Adrenal gland (tissue), 12 donors: ENCODE results near the gene D2HGDH. TPM values are rescaled to one million over a fixed set of nuclear protein-coding genes. Genes with fewer than 3 reads are reported as not detected.
A peak's percentile ranks its signal among the peaks of the same experiment; 100 is the strongest.

Source experiments
- DNase-seq, 7 donors: peaks; one replicate each; pipeline ENCODE4 v3.0.0-alpha.2; 2019 to 2020
- H3K27ac ChIP-seq, 5 donors: fragments of 200-600 bp; sonication (generic) in 4 of 5; 1 replicate in 3 of 5; 2 replicates in 2 of 5; pipeline versions ENCODE4 v1.5.1 to v1.8.0; 2016 to 2020; ENCODE audit warnings: mild to moderate bottlenecking in 1 of 5
- H3K27me3 ChIP-seq: fragments of 200-600 bp; 2 replicates; pipeline ENCODE4 v1.8.0; 2021
- H3K36me3 ChIP-seq, 2 donors: fragments of 200-600 bp; replicated peaks in 1 of 2; 1 replicate in 1 of 2; 2 replicates in 1 of 2; pipeline versions ENCODE4 v1.5.1 to v1.8.0; 2018 to 2022
- H3K4me1 ChIP-seq, 2 donors: fragments of 200-600 bp; replicated peaks in 1 of 2; 1 replicate in 1 of 2; 2 replicates in 1 of 2; pipeline versions ENCODE4 v1.5.1 to v1.8.0; 2018 to 2021
- H3K4me3 ChIP-seq, 4 donors: fragments of 200-600 bp; sonication (generic) in 3 of 4; one replicate each; pipeline ENCODE4 v1.5.1; 2016 to 2018
- H3K9me3 ChIP-seq, 3 donors: fragments of 200-600 bp; sonication (generic) in 1 of 3; replicated peaks in 1 of 3; 1 replicate in 2 of 3; 2 replicates in 1 of 3; pipeline versions ENCODE4 v1.5.1 to v1.8.0; 2016 to 2021
- POLR2A ChIP-seq, 2 donors: fragments of 450-650 bp; IDR thresholded peaks; one replicate each; pipeline ENCODE4 v1.6.1; 2017; ENCODE audit warnings: antibody characterized with exemption in 2 of 2, mild to moderate bottlenecking in 2 of 2, moderate library complexity in 1 of 2
- WGBS, 4 donors: extraction: QIAGEN DNeasy Blood & Tissue Kit in 2 of 4; methylation state at CpG; one replicate each; pipeline versions ENCODE4 v1.1.5 to v1.1.7; 2013 to 2017; 5-methylcytosine and 5-hydroxymethylcytosine counted together
- intact Hi-C, 2 donors: fragments of 100-400 bp; cut with DNase I; formaldehyde crosslinking; loops; one replicate each; pipeline versions ENCODE4 v1.14.1 to v1.15.0; 2022 to 2023
- polyA plus RNA-seq, 3 donors: library from polyadenylated mRNA; stranded (reverse); fragments of 200-250 nt in 2 of 3; fragments of 350-450 nt in 1 of 3; fragmentation: Illumina TruSeq in 1 of 3; extraction: RNeasy Lipid Tissue Mini Kit (QIAGEN cat#74804) in 1 of 3; gene quantifications; one replicate each; pipeline ENCODE4 v1.2.3, GENCODE V29; 2013 to 2014
- total RNA-seq, 9 donors: library from RNA; depleted of rRNA in 4 of 9; stranded (reverse); fragments of >200 nt in 4 of 9; fragments of 120-200 nt in 1 of 9; fragmentation: NEBNext Ultra II Directional in 1 of 9; extraction: Animal tissue kit (Norgen Biotek cat#: 25700) in 1 of 9; gene quantifications; one replicate each; pipeline versions ENCODE4 v1.1.0 to v1.2.4, GENCODE V29; 2013 to 2023
- TF ChIP-seq, protein P1 (sequence below), 6 experiments: fragments of 450-650 bp in 4 of 6; fragments of 200-600 bp in 2 of 6; sonication (generic) in 1 of 6; IDR thresholded peaks; 1 replicate in 5 of 6; 2 replicates in 1 of 6; pipeline versions ENCODE4 v1.5.1 to v1.8.0; 2016 to 2021; ENCODE audit warnings: antibody characterized with exemption in 6 of 6, mild to moderate bottlenecking in 2 of 6, moderate library complexity in 1 of 6
- donor health status: healthy with polysubstance abuse.
- donor health status: Bipolar disorder and iron deficiency.
- donor health status: DM: yes; HTN: yes; CAD: no.
- donor health status: DM: no; HTN: no; CAD: no.
- donor health status: DM: no; HTN: no; CAD: no.
- donor health status: DM: yes; HTN: yes; CAD: no.

Gene D2HGDH
- total and polyA plus RNA-seq, 12 donors, result 4.3 to 131 (median 38.1) TPM

DNA sequence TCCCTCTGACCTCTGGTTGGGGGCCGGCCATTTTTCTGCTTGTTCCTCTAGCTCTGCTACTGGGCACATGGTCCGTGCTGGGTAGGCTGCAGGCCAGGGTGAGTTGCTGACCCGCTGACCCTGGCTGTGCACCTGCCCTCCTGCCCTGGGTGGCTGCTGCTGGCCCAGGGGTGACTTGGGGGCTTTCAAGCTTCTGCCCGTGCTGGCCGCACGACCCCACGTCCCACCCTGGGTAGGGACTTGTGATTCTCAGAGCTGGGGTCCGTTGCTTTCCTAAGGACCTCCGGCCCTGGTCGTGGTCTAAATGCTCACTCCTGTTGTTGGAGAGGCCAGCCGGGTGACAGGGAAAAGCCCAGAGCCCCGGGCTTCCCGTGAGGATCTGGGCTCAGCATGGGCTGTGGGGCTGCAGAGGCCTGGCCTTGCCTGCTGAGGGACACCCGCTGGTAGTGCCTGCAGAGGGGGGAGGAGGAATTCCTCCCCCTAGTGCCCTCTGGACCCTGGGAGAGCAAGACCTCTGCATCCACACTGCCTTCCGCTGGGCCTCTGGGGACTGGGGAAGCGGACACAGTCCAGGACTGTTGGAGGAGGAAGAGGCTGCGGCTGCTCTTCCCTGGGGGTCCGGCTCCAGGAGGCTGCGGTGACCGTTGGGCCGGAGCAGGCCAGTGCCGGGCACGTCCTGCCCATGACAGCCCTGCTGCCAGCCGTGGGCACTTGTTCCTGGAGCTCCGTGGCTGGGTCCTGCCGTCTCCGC lies 35.9 kb downstream of the D2HGDH start:
- no peaks in the 10 kb centered on the region for H3K36me3 ChIP-seq
- 49 to 62% (median 58%) methylated on average over 6 to 27 of the region's 27 CpGs for WGBS, 4 donors
- peaks cover 9% of the 10 kb centered on the region for H3K27me3 ChIP-seq
- no peak overlapping the region for H3K4me3 ChIP-seq
- DNase-seq, result peak in 1 of 7 donors; percentile 46
- intact Hi-C loops, result no loop called here
- H3K4me1 ChIP-seq, result no peaks in the 10 kb centered on the region
- no peaks in the 10 kb centered on the region for H3K9me3 ChIP-seq
- TF ChIP-seq, protein P1, sequence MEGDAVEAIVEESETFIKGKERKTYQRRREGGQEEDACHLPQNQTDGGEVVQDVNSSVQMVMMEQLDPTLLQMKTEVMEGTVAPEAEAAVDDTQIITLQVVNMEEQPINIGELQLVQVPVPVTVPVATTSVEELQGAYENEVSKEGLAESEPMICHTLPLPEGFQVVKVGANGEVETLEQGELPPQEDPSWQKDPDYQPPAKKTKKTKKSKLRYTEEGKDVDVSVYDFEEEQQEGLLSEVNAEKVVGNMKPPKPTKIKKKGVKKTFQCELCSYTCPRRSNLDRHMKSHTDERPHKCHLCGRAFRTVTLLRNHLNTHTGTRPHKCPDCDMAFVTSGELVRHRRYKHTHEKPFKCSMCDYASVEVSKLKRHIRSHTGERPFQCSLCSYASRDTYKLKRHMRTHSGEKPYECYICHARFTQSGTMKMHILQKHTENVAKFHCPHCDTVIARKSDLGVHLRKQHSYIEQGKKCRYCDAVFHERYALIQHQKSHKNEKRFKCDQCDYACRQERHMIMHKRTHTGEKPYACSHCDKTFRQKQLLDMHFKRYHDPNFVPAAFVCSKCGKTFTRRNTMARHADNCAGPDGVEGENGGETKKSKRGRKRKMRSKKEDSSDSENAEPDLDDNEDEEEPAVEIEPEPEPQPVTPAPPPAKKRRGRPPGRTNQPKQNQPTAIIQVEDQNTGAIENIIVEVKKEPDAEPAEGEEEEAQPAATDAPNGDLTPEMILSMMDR (IDR thresholded peaks at IDR 0.05), result no peak
- no peak for TF ChIP-seq POLR2A (IDR thresholded peaks at IDR 0.05)
- H3K27ac ChIP-seq, result peak overlapping the region in 1 of 5 donors; percentile 66

DNA sequence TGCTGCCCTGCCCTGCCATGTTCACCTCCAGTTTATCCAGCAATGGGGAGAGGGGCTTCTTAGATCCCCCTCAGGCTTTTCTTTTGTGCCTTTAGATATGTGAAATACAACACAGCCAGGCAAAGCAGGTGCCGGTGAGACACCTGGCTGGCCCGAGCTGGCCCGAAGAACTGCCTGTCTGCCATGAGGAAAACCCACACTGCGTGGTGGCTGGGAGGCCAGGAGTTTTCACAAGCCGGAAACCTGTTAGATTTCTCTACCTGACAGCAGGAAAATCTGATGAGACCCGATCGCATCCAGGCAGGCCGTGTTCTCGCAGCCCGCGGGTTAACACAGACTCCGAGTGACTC lies 36.5 kb downstream of the D2HGDH start:
- intact Hi-C loops, result no loop called here
- Histone ChIP-seq H3K36me3 (no peaks in the 10 kb centered on the region), H3K9me3 (no peaks in the 10 kb centered on the region), H3K4me3 (no peak overlapping the region), H3K27ac (peak overlapping the region in 1 of 5 donors; percentile 66), H3K4me1 (no peaks in the 10 kb centered on the region), H3K27me3 (peaks cover 15% of the 10 kb centered on the region)
- peak in 1 of 7 donors; percentile 46 for DNase-seq
- 80 to 95% (median 90%) methylated on average over 1 to 12 of the region's 12 CpGs for WGBS, 4 donors
- TF ChIP-seq, protein P1 (IDR thresholded peaks at IDR 0.05), result no peak
- TF ChIP-seq POLR2A (IDR thresholded peaks at IDR 0.05), result no peak

DNA sequence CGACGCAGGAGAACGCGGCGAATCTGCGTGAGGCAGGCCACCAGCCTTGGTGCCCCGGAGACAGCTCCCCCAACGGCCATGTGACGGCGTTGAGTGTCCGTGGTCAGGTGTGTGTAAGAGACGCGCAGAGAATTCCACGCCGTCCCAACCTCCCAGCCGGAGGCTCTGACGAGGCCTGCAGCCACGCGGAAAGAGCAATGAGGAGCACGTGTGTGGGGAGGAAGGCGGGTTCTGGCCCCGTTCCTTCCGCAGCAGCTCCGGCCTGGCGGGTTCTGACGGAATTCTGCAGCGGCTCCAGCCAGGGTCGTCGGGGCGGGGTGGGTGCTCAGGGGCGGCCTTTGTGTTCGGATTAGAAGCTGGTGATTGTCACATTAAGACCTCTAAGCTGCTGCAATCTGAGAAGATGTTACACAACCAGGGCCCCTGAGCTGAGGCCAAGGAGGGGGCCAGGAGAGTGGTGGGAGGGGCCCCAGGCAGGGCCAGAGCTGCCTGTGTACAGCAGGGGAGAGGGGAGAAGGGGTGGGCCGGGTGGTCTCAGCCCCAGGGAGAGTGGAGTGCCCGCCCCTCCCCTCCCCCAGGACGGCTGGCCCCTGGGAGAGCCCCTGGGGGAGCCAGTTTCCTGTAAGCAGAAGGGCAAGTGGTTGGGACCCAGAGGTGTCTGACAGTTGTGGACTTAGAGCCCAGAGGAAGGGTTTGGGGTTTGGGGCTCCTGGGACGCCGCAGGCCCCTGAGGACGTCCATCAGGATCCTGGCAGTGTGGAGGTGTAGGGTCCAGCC lies 37.0 kb downstream of the D2HGDH start:
- DNase-seq, result peak in 6 of 7 donors; percentile 19 to 65 (median 26)
- H3K4me1 ChIP-seq, result no peaks in the 10 kb centered on the region
- no peak for TF ChIP-seq POLR2A (IDR thresholded peaks at IDR 0.05)
- TF ChIP-seq, protein P1 (IDR thresholded peaks at IDR 0.05), result no peak
- intact Hi-C loops, result no loop called here
- WGBS, 4 donors, result 57 to 71% (median 65%) methylated on average over 22 to 38 of the region's 38 CpGs
- no peaks in the 10 kb centered on the region for H3K36me3 ChIP-seq
- H3K4me3 ChIP-seq, result no peak overlapping the region
- no peaks in the 10 kb centered on the region for H3K9me3 ChIP-seq
- peak overlapping the region in 1 of 5 donors; percentile 66 for H3K27ac ChIP-seq
- H3K27me3 ChIP-seq, result peaks cover 18% of the 10 kb centered on the region

DNA sequence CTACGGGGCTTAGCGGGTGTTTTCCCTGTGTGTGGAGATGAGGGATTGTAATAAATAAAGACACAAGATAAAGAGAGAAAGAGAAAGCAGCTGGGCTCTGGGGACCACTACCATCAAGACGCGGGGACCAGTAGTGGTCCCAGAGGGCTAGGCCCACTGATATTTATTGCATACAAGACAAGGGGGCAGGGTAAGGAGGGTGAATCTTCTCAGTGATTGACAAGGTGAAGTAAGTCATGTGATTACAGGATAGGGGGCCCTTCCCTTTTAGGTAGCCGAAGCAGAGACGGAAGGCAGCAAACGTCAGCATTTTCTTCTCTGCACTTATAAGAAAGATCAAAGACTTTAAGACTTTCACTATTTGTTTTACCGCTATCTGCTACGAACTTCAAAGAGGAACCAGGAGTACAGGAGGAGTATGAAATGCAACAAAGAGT lies 37.7 kb downstream of the D2HGDH start:
- intact Hi-C loops, result no loop called here
- Histone ChIP-seq H3K9me3 (no peaks in the 10 kb centered on the region), H3K27me3 (peaks cover 20% of the 10 kb centered on the region), H3K4me3 (no peak overlapping the region), H3K36me3 (no peaks in the 10 kb centered on the region), H3K4me1 (no peaks in the 10 kb centered on the region), H3K27ac (peak overlapping the region in 1 of 5 donors; percentile 66)
- 36 to 48% (median 41%) methylated on average over 9 of the region's 9 CpGs for WGBS, 4 donors
- DNase-seq, result peak in 2 of 7 donors; percentile 0 to 13
- TF ChIP-seq, protein P1 (IDR thresholded peaks at IDR 0.05), result no peak
- TF ChIP-seq POLR2A (IDR thresholded peaks at IDR 0.05), result no peak
